Measurements from ENCODE around the gene SMC6. TPM values are rescaled to one million over a fixed set of nuclear protein-coding genes. Genes with fewer than 3 reads are reported as not detected.
A peak's percentile ranks its signal among the peaks of the same experiment; 100 is the strongest.

The SMC6 gene
- total and polyA plus RNA-seq, 10 of the 15 experiments (the other 5 are each of a cell fraction or from before 2014, with no cell fraction given), result 12.8 to 63.8 (median 38.8) TPM

DNA sequence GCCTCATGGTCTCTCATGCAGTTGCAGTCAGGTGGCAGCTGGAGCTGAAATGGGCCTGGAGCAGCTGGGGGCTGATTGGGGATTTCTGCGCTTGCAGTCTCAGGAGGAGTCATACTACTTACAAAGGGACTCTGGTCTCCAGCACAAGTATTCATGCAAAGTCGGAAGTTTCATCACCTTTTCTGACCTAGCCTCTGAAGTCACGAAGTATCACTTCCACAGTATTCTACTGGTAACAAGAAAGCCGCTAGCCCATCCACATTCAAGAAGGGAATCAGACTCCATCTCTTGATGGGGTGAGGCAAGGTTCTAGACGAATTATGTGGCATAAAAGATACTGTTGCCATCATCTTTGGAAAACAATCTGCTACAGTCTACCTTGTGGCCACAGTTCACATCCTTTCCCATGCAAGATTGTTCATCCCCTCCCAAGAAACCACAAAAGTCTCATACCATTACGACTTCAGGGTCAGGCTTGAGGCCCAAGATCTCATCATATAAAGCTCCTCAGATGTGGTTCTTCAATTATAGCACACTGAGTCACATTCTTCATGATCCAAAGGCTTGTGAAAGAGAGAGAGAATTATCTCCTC is 95.3 kb downstream of the SMC6 start (continued):
- TF ChIP-seq BHLHE40 (IDR thresholded peaks at IDR 0.05; ENCODE audit: borderline replicate concordance in 1 of 2, low read depth in 2 of 2, low read length in 1 of 2) (peak in 1 of 2 experiments; percentile 33; a peak in 1 of 4 replicates), PAX5 (IDR thresholded peaks at IDR 0.05; ENCODE audit: borderline replicate concordance, low read depth, low read length) (peak; percentile 36; the same call in 1 of the 2 replicates), RAD51 (IDR thresholded peaks at IDR 0.05) (peak; percentile 35; the same call in 1 of the 2 replicates), MEF2B (IDR thresholded peaks at IDR 0.05; ENCODE audit: partially characterized antibody, poor library complexity, severe bottlenecking) (peak; percentile 42), CBFB (IDR thresholded peaks at IDR 0.05; ENCODE audit: low read depth) (peak; percentile 75), CEBPZ (IDR thresholded peaks at IDR 0.05; ENCODE audit: low read depth, low read length) (no peak), RELB (IDR thresholded peaks at IDR 0.05; ENCODE audit: low read depth) (peak; percentile 45), SIN3A (IDR thresholded peaks at IDR 0.05; ENCODE audit: low read depth, low read length) (no peak), JUNB (IDR thresholded peaks at IDR 0.05) (peak; percentile 78), PML (IDR thresholded peaks at IDR 0.05; ENCODE audit: low read length) (0 out of 2 replicates have a peak, but pooled peaks have one; percentile 36), FOXM1 (IDR thresholded peaks at IDR 0.05; ENCODE audit: low read depth, low read length) (peak; percentile 85; the same call in 1 of the 2 replicates), POU2F2 (IDR thresholded peaks at IDR 0.05; ENCODE audit: borderline replicate concordance, low read depth, low read length) (peak; percentile 17; the same call in 1 of the 3 replicates), SMAD1 (IDR thresholded peaks at IDR 0.05; ENCODE audit: low read depth, partially characterized antibody) (no peak), ETV6 (conservative IDR thresholded peaks at IDR 0.05 in 1 of 2, IDR thresholded peaks at IDR 0.05 in 1 of 2; ENCODE audit: borderline replicate concordance in 1 of 2, low read depth in 1 of 2) (peak in 1 of 2 experiments; percentile 51; a peak in 1 of 4 replicates)
- TF ChIP-seq, protein P1, sequence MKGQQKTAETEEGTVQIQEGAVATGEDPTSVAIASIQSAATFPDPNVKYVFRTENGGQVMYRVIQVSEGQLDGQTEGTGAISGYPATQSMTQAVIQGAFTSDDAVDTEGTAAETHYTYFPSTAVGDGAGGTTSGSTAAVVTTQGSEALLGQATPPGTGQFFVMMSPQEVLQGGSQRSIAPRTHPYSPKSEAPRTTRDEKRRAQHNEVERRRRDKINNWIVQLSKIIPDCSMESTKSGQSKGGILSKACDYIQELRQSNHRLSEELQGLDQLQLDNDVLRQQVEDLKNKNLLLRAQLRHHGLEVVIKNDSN (IDR thresholded peaks at IDR 0.05; ENCODE audit: borderline replicate concordance, extremely low read length, insufficient read depth, low read depth, low read length), result no peak
- TF ChIP-seq, protein P2, sequence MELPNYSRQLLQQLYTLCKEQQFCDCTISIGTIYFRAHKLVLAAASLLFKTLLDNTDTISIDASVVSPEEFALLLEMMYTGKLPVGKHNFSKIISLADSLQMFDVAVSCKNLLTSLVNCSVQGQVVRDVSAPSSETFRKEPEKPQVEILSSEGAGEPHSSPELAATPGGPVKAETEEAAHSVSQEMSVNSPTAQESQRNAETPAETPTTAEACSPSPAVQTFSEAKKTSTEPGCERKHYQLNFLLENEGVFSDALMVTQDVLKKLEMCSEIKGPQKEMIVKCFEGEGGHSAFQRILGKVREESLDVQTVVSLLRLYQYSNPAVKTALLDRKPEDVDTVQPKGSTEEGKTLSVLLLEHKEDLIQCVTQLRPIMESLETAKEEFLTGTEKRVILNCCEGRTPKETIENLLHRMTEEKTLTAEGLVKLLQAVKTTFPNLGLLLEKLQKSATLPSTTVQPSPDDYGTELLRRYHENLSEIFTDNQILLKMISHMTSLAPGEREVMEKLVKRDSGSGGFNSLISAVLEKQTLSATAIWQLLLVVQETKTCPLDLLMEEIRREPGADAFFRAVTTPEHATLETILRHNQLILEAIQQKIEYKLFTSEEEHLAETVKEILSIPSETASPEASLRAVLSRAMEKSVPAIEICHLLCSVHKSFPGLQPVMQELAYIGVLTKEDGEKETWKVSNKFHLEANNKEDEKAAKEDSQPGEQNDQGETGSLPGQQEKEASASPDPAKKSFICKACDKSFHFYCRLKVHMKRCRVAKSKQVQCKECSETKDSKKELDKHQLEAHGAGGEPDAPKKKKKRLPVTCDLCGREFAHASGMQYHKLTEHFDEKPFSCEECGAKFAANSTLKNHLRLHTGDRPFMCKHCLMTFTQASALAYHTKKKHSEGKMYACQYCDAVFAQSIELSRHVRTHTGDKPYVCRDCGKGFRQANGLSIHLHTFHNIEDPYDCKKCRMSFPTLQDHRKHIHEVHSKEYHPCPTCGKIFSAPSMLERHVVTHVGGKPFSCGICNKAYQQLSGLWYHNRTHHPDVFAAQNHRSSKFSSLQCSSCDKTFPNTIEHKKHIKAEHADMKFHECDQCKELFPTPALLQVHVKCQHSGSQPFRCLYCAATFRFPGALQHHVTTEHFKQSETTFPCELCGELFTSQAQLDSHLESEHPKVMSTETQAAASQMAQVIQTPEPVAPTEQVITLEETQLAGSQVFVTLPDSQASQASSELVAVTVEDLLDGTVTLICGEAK (IDR thresholded peaks at IDR 0.05; ENCODE audit: borderline replicate concordance), result no peak
